VCaP (cell line): ENCODE results near the gene AFAP1.

Experiments
- H3K27ac ChIP-seq: fragments of 450-650 bp; 2 replicates; pipeline ENCODE4 v1.5.1; 2017
- TF ChIP-seq, protein P1 (sequence below): fragments of 450-650 bp; conservative IDR thresholded peaks from 2 replicates; pipeline ENCODE4 v1.5.1; 2017; ENCODE audit warnings: mild to moderate bottlenecking, moderate library complexity

Gene AFAP1

GRCh38 chr4:7902826-7903225 is 36.8 kb downstream of the AFAP1 start:
- TF ChIP-seq, protein P1, sequence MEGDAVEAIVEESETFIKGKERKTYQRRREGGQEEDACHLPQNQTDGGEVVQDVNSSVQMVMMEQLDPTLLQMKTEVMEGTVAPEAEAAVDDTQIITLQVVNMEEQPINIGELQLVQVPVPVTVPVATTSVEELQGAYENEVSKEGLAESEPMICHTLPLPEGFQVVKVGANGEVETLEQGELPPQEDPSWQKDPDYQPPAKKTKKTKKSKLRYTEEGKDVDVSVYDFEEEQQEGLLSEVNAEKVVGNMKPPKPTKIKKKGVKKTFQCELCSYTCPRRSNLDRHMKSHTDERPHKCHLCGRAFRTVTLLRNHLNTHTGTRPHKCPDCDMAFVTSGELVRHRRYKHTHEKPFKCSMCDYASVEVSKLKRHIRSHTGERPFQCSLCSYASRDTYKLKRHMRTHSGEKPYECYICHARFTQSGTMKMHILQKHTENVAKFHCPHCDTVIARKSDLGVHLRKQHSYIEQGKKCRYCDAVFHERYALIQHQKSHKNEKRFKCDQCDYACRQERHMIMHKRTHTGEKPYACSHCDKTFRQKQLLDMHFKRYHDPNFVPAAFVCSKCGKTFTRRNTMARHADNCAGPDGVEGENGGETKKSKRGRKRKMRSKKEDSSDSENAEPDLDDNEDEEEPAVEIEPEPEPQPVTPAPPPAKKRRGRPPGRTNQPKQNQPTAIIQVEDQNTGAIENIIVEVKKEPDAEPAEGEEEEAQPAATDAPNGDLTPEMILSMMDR: no peak
- no peak overlapping the region for H3K27ac ChIP-seq

DNA sequence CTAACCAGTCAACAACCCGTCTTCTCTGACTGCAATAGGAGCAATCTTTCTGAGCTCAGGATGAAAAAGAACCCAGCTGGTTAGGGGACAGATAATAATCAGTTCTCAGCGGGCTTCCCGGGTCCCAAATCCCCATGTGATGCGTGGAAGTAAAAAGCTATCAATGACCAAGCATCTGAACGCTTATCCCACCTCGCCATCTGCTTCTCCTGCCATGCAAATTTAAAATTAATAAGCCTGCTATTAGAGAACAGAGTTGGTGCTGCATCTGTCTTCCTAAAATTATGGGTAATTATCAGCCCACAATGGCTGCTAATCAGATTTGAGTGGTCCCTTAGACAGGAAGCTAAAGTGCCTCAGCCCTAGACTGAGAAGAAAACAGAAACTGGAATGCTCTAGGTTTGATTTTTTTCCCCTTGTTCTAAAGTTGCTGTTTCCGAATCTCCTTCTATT is 37.5 kb downstream of the AFAP1 start:
- TF ChIP-seq, protein P1: no peak
- no peak overlapping the region for H3K27ac ChIP-seq

- no peak overlapping the region for H3K27ac ChIP-seq
- TF ChIP-seq, protein P1: no peak
Observed at GRCh38 chr4:7901311-7901885, 38.3 kb downstream of the AFAP1 start.

DNA sequence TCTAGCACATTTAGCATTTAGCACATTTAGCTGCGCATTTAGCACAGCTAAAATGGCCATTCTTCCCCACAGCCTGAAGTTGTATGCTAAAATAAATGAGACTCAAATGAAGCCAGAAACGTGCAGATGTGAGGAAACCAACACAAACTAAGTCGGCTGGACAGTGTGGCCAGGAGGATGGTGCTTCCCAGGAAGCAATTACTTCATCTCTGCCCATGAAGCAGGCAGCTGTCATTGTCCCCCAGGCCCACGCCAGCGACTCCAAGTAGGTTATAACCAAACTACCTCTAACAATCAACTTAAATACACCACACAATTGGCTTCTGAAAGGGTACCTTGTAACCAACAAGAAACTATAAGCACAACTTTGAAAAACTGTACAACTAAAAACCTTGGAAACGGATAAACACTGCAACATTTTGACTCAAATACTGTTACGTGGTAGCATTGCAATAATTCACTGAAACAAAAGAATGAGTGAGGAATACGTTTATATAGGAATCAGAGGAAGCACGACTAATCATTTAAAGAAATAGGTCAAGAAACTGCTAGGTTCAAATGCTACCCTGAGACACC is 39.2 kb downstream of the AFAP1 start:
- H3K27ac ChIP-seq: no peak overlapping the region
- TF ChIP-seq, protein P1: no peak

DNA sequence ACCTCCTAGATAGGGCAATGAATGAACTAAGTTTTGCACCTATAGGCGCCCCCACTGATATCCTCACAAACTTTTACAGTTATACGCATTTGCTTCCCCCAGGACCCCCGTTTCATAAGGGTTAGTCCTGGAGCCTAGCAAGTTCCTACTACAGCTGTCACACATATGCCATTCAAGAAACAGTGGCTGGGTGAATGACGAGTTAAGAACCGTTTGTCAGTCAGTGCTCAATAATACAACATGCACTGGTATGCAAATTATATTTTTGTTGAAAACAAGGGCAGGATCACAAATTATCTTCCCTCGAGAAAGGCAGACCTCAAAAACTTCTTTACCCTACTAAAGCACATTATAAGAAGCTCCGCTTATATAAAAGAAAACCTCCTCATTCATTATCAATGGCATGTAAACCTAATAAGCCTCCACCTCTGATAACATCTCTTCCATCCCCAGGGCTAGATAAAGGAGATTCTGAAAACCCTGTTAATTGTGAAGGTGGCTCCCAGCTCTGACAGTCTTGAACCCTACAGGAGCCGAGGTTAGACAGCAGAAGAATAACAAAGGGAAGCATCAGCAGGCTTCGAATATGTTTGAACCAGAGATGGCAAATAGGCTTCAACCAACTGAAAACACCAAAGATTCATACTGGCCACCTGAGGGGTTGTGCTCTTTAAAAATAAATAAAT is 40.3 kb downstream of the AFAP1 start:
- H3K27ac ChIP-seq: no peak overlapping the region
- TF ChIP-seq, protein P1: no peak

DNA sequence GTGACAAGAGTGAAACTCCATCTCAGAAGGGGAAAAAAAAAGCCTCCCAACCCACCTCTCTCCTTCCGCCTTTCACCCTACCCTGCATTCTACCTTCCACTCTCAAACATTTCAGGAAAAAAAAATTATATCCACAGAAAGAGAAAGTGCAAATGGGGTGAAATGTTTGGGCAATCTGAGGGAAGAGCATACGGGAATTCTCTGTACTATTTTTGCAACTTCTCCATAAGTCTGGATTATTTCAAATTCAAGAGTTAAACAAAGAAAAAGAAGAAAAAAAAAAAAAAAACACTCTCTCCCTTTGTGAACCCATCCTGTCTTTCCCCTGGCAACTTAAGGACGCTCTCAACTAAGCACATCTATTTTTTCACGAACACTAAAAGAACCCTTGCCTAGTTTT is 41.3 kb downstream of the AFAP1 start:
- TF ChIP-seq, protein P1: no peak
- H3K27ac ChIP-seq: no peak overlapping the region

GRCh38 chr4:7897811-7898210 is 41.9 kb downstream of the AFAP1 start:
- H3K27ac ChIP-seq: no peak overlapping the region
- TF ChIP-seq, protein P1: no peak
